GM23338 (cell line): ENCODE results near the gene KCNG3. TPM values are rescaled to one million over a fixed set of nuclear protein-coding genes. Genes with fewer than 3 reads are reported as not detected.

Source experiments
- ATAC-seq: fragments of 200-7000 bp; cut with Tn5 transposase; 3 replicates; pipeline ENCODE4 v1.9.1; 2020
- DNase-seq: peaks from one replicate; pipeline ENCODE4 v3.0.0-alpha.2; 2015; ENCODE audit warnings: low spot score
- H2AFZ ChIP-seq: fragments of 200-600 bp; sonication (generic); 2 replicates; pipeline ENCODE4 v1.8.0; 2016; ENCODE audit warnings: antibody characterized with exemption, mild to moderate bottlenecking, moderate library complexity
- H3F3A ChIP-seq: fragments of 200-600 bp; sonication (generic); replicated peaks from 2 replicates; pipeline ENCODE4 v1.8.0; 2017; ENCODE audit warnings: antibody characterized with exemption, mixed run types, low read depth
- H3K27ac ChIP-seq: fragments of 200-600 bp; sonication (generic); 2 replicates; pipeline ENCODE4 v1.6.1; 2016; ENCODE audit warnings: low read depth
- H3K27me3 ChIP-seq: fragments of 200-600 bp; sonication (generic); 2 replicates; pipeline ENCODE4 v1.8.0; 2016; ENCODE audit warnings: mild to moderate bottlenecking, mixed run types, moderate library complexity; ENCODE audit not compliant: insufficient read depth
- H3K36me3 ChIP-seq: fragments of 200-600 bp; sonication (generic); 2 replicates; pipeline ENCODE4 v1.8.0; 2016; ENCODE audit warnings: mild to moderate bottlenecking; ENCODE audit not compliant: insufficient read depth
- H3K4me1 ChIP-seq: fragments of 200-600 bp; sonication (generic); 2 replicates; pipeline ENCODE4 v1.8.0; 2016; ENCODE audit warnings: mild to moderate bottlenecking, moderate library complexity; ENCODE audit not compliant: insufficient read depth
- H3K4me2 ChIP-seq: fragments of 200-600 bp; sonication (generic); 2 replicates; pipeline ENCODE4 v1.7.1; 2017; ENCODE audit warnings: mixed run types
- H3K4me3 ChIP-seq: fragments of 200-600 bp; sonication (generic); 2 replicates; pipeline ENCODE4 v1.6.1; 2016; ENCODE audit warnings: mixed run types
- H3K79me2 ChIP-seq: fragments of 200-600 bp; sonication (generic); replicated peaks from 2 replicates; pipeline ENCODE4 v1.8.0; 2017; ENCODE audit warnings: mild to moderate bottlenecking; ENCODE audit not compliant: insufficient read depth
- H3K9me2 ChIP-seq: fragments of 200-600 bp; sonication (generic); 2 replicates; pipeline ENCODE4 v1.8.0; 2017; ENCODE audit not compliant: insufficient read depth
- H4K20me1 ChIP-seq: fragments of 200-600 bp; sonication (generic); replicated peaks from 2 replicates; pipeline ENCODE4 v1.8.0; 2017; ENCODE audit warnings: mild to moderate bottlenecking; ENCODE audit not compliant: insufficient read depth
- H3K27ac Mint-ChIP-seq: 2 replicates; pipeline ENCODE4 v1.8.0; 2020; ENCODE audit warnings: inconsistent platforms, mild to moderate bottlenecking, moderate library complexity, mixed read lengths
- H3K27me3 Mint-ChIP-seq: 3 replicates; pipeline ENCODE4 v1.8.0; 2022; ENCODE audit warnings: low read depth, mild to moderate bottlenecking, moderate library complexity, mixed read lengths, inconsistent platforms; ENCODE audit not compliant: insufficient read depth, poor library complexity
- H3K36me3 Mint-ChIP-seq: 3 replicates; pipeline ENCODE4 v1.8.0; 2021; ENCODE audit warnings: low read depth, mild to moderate bottlenecking, inconsistent platforms, moderate library complexity, mixed read lengths
- H3K4me1 Mint-ChIP-seq: 3 replicates; pipeline ENCODE4 v1.8.0; 2020; ENCODE audit warnings: mild to moderate bottlenecking, inconsistent platforms, mixed read lengths
- H3K4me3 Mint-ChIP-seq: 3 replicates; pipeline ENCODE4 v1.8.0; 2021; ENCODE audit warnings: moderate library complexity, mild to moderate bottlenecking, inconsistent platforms, mixed read lengths
- H3K9me3 Mint-ChIP-seq: 3 replicates; pipeline ENCODE4 v1.8.0; 2020; ENCODE audit warnings: moderate library complexity, mild to moderate bottlenecking, inconsistent platforms, mixed read lengths
- CREB1 ChIP-seq: fragments of 250-450 bp; sonication (Bioruptor Pico); IDR thresholded peaks from 2 replicates; pipeline ENCODE4 v1.5.0; 2020; ENCODE audit warnings: low read depth, mild to moderate bottlenecking, moderate library complexity
- EZH2 ChIP-seq: fragments of 200-600 bp; sonication (generic); IDR thresholded peaks from one replicate; pipeline ENCODE4 v1.8.0; 2017; ENCODE audit warnings: antibody characterized with exemption, mild to moderate bottlenecking, low read depth; ENCODE audit not compliant: unreplicated experiment
- EZH2phosphoT487 ChIP-seq: fragments of 200-600 bp; sonication (generic); IDR thresholded peaks from one replicate; pipeline ENCODE4 v1.8.1; 2018; ENCODE audit warnings: antibody characterized with exemption; ENCODE audit not compliant: unreplicated experiment
- JUNB ChIP-seq: IDR thresholded peaks from one replicate; pipeline ENCODE4 v1.6.1; 2016; ENCODE audit warnings: antibody characterized with exemption; ENCODE audit not compliant: unreplicated experiment
- NANOG ChIP-seq: IDR thresholded peaks from 2 replicates; pipeline ENCODE4 v1.6.1; 2016; ENCODE audit warnings: antibody characterized with exemption, borderline replicate concordance
- POLR2AphosphoS5 ChIP-seq: IDR thresholded peaks from 2 replicates; pipeline ENCODE4 v1.6.1; 2016; ENCODE audit warnings: antibody characterized with exemption, low read depth
- STAT1 ChIP-seq: IDR thresholded peaks from one replicate; pipeline ENCODE4 v1.6.1; 2016; ENCODE audit warnings: antibody characterized with exemption; ENCODE audit not compliant: unreplicated experiment
- ZNF114 ChIP-seq: fragments of 250-450 bp; sonication (Bioruptor Pico); IDR thresholded peaks from 2 replicates; pipeline ENCODE4 v1.5.0; 2020; ENCODE audit warnings: mild to moderate bottlenecking, moderate library complexity
- ZNF331 ChIP-seq: fragments of 250-450 bp; sonication (Bioruptor Pico); IDR thresholded peaks from 2 replicates; pipeline ENCODE4 v1.5.0; 2020; ENCODE audit warnings: low read depth, mild to moderate bottlenecking, moderate library complexity
- polyA plus RNA-seq: library from polyadenylated mRNA; unstranded; fragments of >200 nt; fragmentation: Nextera tagmentation; extraction: Ambion mirVana; gene quantifications from 2 replicates; pipeline ENCODE4 v1.2.1, GENCODE V29; 2016
- total RNA-seq: library from RNA; depleted of rRNA; stranded (reverse); fragments of >200 nt; shearing (Covaris generic); gene quantifications from 2 replicates; pipeline ENCODE4 v1.2.3, GENCODE V29; 2014
- TF ChIP-seq, protein P1 (sequence below): IDR thresholded peaks from 2 replicates; pipeline ENCODE4 v1.6.1; 2016; ENCODE audit warnings: antibody characterized with exemption
- TF ChIP-seq, protein P2 (sequence below), 2 experiments: fragments of 200-600 bp in 1 of 2; sonication (generic) in 1 of 2; conservative IDR thresholded peaks; 2 replicates each; pipeline versions ENCODE4 v1.5.1 to v1.6.1; 2016 to 2017; ENCODE audit warnings: antibody characterized with exemption in 2 of 2, low read depth in 2 of 2, mild to moderate bottlenecking in 2 of 2, moderate library complexity in 1 of 2
- TF ChIP-seq, protein P3 (sequence below): IDR thresholded peaks from one replicate; pipeline ENCODE4 v1.6.1; 2018; ENCODE audit warnings: antibody characterized with exemption; ENCODE audit not compliant: unreplicated experiment
- TF ChIP-seq, protein P4 (sequence below): fragments of 250-450 bp; sonication (Bioruptor Pico); IDR thresholded peaks from 2 replicates; pipeline ENCODE4 v1.5.0; 2020; ENCODE audit warnings: mild to moderate bottlenecking, moderate library complexity

The KCNG3 gene
- total and polyA plus RNA-seq, 2 experiments from 2014 or later = 2.5 to 36.2 TPM

DNA sequence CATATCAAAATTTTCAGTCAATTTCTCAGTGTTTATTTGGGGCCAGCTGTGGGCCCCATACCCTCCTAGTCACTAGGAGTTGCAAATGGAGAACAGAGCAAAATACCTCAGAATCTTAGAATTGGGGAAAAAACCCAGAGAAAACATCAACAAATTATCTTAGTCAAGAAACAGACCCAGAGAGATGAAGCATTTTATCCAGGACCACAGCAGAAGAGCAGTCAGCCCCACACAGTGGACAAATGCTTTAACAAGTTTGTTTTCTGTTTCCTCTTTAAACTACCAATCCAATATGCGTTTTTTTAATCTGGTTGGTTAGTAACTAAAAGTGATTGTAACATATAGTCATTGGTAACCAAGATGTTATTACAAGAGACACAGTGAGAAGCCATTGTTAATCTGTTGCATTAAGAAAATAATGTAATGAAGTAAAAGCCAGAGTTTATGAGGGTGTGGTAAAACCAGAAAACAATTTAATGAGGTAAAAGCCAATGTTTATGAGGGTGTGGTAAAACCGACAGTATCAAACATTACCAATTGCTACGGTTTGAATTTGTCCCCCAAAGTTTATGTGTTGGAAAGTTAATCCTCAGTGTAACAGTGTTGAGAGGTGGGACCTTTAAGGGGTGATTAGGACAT is 72.1 kb downstream of the KCNG3 start:
- H3K4me1 ChIP-seq = no peaks in the 10 kb centered on the region; the same call in 1 of the 2 replicates
- no peaks in the 10 kb centered on the region for H3F3A ChIP-seq
- Mint-ChIP-seq H3K27me3 (peaks cover 3% of the 10 kb centered on the region), H3K4me1 (peaks cover 13% of the 10 kb centered on the region), H3K27ac (no peak overlapping the region; the same call in 1 of the 2 replicates), H3K9me3 (no peaks in the 10 kb centered on the region), H3K36me3 (no peaks in the 10 kb centered on the region), H3K4me3 (no peak overlapping the region)
- H4K20me1 ChIP-seq = peaks cover 6% of the 10 kb centered on the region
- TF ChIP-seq, protein P1, sequence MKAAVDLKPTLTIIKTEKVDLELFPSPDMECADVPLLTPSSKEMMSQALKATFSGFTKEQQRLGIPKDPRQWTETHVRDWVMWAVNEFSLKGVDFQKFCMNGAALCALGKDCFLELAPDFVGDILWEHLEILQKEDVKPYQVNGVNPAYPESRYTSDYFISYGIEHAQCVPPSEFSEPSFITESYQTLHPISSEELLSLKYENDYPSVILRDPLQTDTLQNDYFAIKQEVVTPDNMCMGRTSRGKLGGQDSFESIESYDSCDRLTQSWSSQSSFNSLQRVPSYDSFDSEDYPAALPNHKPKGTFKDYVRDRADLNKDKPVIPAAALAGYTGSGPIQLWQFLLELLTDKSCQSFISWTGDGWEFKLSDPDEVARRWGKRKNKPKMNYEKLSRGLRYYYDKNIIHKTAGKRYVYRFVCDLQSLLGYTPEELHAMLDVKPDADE = no peak
- TF ChIP-seq, protein P2, sequence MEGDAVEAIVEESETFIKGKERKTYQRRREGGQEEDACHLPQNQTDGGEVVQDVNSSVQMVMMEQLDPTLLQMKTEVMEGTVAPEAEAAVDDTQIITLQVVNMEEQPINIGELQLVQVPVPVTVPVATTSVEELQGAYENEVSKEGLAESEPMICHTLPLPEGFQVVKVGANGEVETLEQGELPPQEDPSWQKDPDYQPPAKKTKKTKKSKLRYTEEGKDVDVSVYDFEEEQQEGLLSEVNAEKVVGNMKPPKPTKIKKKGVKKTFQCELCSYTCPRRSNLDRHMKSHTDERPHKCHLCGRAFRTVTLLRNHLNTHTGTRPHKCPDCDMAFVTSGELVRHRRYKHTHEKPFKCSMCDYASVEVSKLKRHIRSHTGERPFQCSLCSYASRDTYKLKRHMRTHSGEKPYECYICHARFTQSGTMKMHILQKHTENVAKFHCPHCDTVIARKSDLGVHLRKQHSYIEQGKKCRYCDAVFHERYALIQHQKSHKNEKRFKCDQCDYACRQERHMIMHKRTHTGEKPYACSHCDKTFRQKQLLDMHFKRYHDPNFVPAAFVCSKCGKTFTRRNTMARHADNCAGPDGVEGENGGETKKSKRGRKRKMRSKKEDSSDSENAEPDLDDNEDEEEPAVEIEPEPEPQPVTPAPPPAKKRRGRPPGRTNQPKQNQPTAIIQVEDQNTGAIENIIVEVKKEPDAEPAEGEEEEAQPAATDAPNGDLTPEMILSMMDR (conservative IDR thresholded peaks at IDR 0.05; ENCODE audit: low read depth in 2 of 2) = no peak
- TF ChIP-seq, protein P3, sequence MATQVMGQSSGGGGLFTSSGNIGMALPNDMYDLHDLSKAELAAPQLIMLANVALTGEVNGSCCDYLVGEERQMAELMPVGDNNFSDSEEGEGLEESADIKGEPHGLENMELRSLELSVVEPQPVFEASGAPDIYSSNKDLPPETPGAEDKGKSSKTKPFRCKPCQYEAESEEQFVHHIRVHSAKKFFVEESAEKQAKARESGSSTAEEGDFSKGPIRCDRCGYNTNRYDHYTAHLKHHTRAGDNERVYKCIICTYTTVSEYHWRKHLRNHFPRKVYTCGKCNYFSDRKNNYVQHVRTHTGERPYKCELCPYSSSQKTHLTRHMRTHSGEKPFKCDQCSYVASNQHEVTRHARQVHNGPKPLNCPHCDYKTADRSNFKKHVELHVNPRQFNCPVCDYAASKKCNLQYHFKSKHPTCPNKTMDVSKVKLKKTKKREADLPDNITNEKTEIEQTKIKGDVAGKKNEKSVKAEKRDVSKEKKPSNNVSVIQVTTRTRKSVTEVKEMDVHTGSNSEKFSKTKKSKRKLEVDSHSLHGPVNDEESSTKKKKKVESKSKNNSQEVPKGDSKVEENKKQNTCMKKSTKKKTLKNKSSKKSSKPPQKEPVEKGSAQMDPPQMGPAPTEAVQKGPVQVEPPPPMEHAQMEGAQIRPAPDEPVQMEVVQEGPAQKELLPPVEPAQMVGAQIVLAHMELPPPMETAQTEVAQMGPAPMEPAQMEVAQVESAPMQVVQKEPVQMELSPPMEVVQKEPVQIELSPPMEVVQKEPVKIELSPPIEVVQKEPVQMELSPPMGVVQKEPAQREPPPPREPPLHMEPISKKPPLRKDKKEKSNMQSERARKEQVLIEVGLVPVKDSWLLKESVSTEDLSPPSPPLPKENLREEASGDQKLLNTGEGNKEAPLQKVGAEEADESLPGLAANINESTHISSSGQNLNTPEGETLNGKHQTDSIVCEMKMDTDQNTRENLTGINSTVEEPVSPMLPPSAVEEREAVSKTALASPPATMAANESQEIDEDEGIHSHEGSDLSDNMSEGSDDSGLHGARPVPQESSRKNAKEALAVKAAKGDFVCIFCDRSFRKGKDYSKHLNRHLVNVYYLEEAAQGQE = no peak
- TF ChIP-seq POLR2AphosphoS5 (no peak), NANOG (no peak), STAT1 (no peak), EZH2 (no peak), JUNB (no peak), ZNF114 (CRISPR knock-in tag) (no peak), ZNF331 (CRISPR knock-in tag) (no peak), CREB1 (CRISPR knock-in tag) (no peak), EZH2phosphoT487 (no peak)
- TF ChIP-seq, protein P4, sequence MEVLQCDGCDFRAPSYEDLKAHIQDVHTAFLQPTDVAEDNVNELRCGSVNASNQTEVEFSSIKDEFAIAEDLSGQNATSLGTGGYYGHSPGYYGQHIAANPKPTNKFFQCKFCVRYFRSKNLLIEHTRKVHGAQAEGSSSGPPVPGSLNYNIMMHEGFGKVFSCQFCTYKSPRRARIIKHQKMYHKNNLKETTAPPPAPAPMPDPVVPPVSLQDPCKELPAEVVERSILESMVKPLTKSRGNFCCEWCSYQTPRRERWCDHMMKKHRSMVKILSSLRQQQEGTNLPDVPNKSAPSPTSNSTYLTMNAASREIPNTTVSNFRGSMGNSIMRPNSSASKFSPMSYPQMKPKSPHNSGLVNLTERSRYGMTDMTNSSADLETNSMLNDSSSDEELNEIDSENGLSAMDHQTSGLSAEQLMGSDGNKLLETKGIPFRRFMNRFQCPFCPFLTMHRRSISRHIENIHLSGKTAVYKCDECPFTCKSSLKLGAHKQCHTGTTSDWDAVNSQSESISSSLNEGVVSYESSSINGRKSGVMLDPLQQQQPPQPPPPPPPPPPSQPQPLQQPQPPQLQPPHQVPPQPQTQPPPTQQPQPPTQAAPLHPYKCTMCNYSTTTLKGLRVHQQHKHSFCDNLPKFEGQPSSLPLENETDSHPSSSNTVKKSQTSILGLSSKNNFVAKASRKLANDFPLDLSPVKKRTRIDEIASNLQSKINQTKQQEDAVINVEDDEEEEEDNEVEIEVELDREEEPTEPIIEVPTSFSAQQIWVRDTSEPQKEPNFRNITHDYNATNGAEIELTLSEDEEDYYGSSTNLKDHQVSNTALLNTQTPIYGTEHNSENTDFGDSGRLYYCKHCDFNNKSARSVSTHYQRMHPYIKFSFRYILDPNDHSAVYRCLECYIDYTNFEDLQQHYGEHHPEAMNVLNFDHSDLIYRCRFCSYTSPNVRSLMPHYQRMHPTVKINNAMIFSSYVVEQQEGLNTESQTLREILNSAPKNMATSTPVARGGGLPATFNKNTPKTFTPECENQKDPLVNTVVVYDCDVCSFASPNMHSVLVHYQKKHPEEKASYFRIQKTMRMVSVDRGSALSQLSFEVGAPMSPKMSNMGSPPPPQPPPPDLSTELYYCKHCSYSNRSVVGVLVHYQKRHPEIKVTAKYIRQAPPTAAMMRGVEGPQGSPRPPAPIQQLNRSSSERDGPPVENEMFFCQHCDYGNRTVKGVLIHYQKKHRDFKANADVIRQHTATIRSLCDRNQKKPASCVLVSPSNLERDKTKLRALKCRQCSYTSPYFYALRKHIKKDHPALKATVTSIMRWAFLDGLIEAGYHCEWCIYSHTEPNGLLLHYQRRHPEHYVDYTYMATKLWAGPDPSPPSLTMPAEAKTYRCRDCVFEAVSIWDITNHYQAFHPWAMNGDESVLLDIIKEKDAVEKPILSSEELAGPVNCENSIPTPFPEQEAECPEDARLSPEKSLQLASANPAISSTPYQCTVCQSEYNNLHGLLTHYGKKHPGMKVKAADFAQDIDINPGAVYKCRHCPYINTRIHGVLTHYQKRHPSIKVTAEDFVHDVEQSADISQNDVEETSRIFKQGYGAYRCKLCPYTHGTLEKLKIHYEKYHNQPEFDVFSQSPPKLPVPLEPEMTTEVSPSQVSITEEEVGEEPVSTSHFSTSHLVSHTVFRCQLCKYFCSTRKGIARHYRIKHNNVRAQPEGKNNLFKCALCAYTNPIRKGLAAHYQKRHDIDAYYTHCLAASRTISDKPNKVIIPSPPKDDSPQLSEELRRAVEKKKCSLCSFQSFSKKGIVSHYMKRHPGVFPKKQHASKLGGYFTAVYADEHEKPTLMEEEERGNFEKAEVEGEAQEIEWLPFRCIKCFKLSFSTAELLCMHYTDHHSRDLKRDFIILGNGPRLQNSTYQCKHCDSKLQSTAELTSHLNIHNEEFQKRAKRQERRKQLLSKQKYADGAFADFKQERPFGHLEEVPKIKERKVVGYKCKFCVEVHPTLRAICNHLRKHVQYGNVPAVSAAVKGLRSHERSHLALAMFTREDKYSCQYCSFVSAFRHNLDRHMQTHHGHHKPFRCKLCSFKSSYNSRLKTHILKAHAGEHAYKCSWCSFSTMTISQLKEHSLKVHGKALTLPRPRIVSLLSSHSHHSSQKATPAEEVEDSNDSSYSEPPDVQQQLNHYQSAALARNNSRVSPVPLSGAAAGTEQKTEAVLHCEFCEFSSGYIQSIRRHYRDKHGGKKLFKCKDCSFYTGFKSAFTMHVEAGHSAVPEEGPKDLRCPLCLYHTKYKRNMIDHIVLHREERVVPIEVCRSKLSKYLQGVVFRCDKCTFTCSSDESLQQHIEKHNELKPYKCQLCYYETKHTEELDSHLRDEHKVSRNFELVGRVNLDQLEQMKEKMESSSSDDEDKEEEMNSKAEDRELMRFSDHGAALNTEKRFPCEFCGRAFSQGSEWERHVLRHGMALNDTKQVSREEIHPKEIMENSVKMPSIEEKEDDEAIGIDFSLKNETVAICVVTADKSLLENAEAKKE = no peak
- no peaks in the 10 kb centered on the region for H3K9me2 ChIP-seq
- no peak overlapping the region for H3K4me3 ChIP-seq
- no peak overlapping the region for H3K27ac ChIP-seq
- no peak overlapping the region for H3K4me2 ChIP-seq
- H3K27me3 ChIP-seq = no peaks in the 10 kb centered on the region
- ATAC-seq = no peak
- DNase-seq = no peak
- H3K79me2 ChIP-seq = peaks cover 24% of the 10 kb centered on the region
- H3K36me3 ChIP-seq = no peaks in the 10 kb centered on the region
- H2AFZ ChIP-seq = no peak overlapping the region
